ENCODE results near the gene DNAH1. TPM values are rescaled to one million over a fixed set of nuclear protein-coding genes. Genes with fewer than 3 reads are reported as not detected.

DNAH1 gene
- total and polyA plus RNA-seq, 2 of the 13 experiments (the other 11 are each of a cell fraction or from before 2014, with no cell fraction given), result 0.64 to 3.5 TPM

GRCh38 chr3:52429779-52430415, 113.8 kb downstream of the DNAH1 start (continued):
- TF ChIP-seq IRF1 (CRISPR knock-in tag; IDR thresholded peaks at IDR 0.05; ENCODE audit: low read depth) (no peak), YY1 (IDR thresholded peaks at IDR 0.05; ENCODE audit: insufficient read depth, insufficient replicate concordance, low read depth, low read length) (peak; percentile 37), RELA (CRISPR knock-in tag; IDR thresholded peaks at IDR 0.05) (no peak), ZNF280D (CRISPR knock-in tag; IDR thresholded peaks at IDR 0.05) (peak; percentile 63; the same call in 1 of the 2 replicates), ARID4A (CRISPR knock-in tag; IDR thresholded peaks at IDR 0.05; ENCODE audit: borderline replicate concordance) (peak; percentile 71; the same call in 1 of the 2 replicates), EED (CRISPR knock-in tag; IDR thresholded peaks at IDR 0.05) (no peak), PHB2 (IDR thresholded peaks at IDR 0.05; ENCODE audit: partially characterized antibody) (no peak), MTA3 (CRISPR knock-in tag; IDR thresholded peaks at IDR 0.05) (no peak), STAT5B (CRISPR knock-in tag; IDR thresholded peaks at IDR 0.05) (no peak), ZNF552 (CRISPR knock-in tag; IDR thresholded peaks at IDR 0.05; ENCODE audit: borderline replicate concordance) (no peak), ZNF142 (CRISPR knock-in tag; IDR thresholded peaks at IDR 0.05) (no peak), RNF219 (CRISPR knock-in tag; IDR thresholded peaks at IDR 0.05) (no peak)
